Epithelial cell of esophagus (primary cell): Measurements from ENCODE around the gene INPP5F.
A peak's percentile ranks its signal among the peaks of the same experiment; 100 is the strongest.

Experiments
- DNase-seq: peaks from one replicate; pipeline ENCODE4 v3.0.0; 2010; ENCODE audit warnings: low read depth
- H3K4me3 ChIP-seq: 2 replicates; pipeline ENCODE4 v1.5.1; 2011; ENCODE audit warnings: mild to moderate bottlenecking, low read length, control low read depth
- TF ChIP-seq, protein P1 (sequence below): IDR thresholded peaks from 2 replicates; pipeline ENCODE4 v1.5.1; 2011; ENCODE audit warnings: low read depth, mild to moderate bottlenecking, low read length, control low read depth, inconsistent platforms; ENCODE audit not compliant: insufficient read depth; ENCODE audit errors: missing control alignments

The INPP5F gene

GRCh38 chr10:119755446-119755845 is 29.6 kb downstream of the INPP5F start:
- H3K4me3 ChIP-seq, result no peak overlapping the region
- no peak for DNase-seq
- TF ChIP-seq, protein P1, sequence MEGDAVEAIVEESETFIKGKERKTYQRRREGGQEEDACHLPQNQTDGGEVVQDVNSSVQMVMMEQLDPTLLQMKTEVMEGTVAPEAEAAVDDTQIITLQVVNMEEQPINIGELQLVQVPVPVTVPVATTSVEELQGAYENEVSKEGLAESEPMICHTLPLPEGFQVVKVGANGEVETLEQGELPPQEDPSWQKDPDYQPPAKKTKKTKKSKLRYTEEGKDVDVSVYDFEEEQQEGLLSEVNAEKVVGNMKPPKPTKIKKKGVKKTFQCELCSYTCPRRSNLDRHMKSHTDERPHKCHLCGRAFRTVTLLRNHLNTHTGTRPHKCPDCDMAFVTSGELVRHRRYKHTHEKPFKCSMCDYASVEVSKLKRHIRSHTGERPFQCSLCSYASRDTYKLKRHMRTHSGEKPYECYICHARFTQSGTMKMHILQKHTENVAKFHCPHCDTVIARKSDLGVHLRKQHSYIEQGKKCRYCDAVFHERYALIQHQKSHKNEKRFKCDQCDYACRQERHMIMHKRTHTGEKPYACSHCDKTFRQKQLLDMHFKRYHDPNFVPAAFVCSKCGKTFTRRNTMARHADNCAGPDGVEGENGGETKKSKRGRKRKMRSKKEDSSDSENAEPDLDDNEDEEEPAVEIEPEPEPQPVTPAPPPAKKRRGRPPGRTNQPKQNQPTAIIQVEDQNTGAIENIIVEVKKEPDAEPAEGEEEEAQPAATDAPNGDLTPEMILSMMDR, result no peak

- TF ChIP-seq, protein P1, result no peak
- no peak overlapping the region for H3K4me3 ChIP-seq
- DNase-seq, result no peak
These were observed 32.8 kb downstream of the INPP5F start for GRCh38 chr10:119758448-119759195.

DNA sequence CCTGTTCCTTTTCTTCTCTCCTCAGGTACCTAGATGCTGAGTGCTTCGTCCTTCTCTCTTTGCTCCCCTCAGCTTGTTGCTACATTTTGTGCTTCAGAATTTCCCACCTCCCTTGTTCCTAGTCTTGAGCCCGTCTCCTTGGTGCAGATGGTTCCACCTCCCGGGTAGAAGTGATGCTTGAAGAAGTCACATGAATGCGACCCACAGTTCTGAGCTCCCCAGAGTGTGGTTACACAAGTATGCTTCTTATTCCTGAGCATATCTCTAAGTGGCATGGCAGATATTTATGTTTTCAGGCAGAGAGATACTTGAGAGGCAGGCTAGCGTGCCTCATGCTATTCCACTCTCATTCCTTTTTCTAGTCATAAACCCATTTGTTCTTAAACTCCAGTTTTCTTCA is 34.0 kb downstream of the INPP5F start:
- TF ChIP-seq, protein P1, result no peak
- H3K4me3 ChIP-seq, result no peak overlapping the region
- no peak for DNase-seq

DNA sequence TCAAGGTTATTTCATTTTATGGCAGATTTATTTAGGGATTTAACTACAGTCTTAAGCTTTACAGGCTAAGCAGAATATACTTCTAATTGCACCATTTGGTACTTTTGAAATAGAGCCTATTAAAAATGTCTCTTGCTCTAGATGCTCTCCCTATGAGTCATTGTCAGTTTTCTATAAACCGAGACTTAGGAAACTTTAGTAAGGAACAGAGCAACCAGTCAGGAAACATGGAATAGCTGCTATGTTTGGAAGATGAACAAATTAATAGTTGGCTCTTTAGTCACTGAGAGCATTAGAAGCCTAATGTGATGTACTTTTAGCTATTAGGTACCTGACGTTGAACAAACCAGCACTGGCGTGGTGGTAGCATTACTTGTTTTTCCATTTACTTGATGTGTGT is 35.3 kb downstream of the INPP5F start:
- TF ChIP-seq, protein P1, result no peak
- no peak overlapping the region for H3K4me3 ChIP-seq
- DNase-seq, result peak; percentile 73

- no peak for DNase-seq
- TF ChIP-seq, protein P1, result no peak
- H3K4me3 ChIP-seq, result no peak overlapping the region
These were observed 36.2 kb downstream of the INPP5F start for GRCh38 chr10:119762035-119762434.

DNA sequence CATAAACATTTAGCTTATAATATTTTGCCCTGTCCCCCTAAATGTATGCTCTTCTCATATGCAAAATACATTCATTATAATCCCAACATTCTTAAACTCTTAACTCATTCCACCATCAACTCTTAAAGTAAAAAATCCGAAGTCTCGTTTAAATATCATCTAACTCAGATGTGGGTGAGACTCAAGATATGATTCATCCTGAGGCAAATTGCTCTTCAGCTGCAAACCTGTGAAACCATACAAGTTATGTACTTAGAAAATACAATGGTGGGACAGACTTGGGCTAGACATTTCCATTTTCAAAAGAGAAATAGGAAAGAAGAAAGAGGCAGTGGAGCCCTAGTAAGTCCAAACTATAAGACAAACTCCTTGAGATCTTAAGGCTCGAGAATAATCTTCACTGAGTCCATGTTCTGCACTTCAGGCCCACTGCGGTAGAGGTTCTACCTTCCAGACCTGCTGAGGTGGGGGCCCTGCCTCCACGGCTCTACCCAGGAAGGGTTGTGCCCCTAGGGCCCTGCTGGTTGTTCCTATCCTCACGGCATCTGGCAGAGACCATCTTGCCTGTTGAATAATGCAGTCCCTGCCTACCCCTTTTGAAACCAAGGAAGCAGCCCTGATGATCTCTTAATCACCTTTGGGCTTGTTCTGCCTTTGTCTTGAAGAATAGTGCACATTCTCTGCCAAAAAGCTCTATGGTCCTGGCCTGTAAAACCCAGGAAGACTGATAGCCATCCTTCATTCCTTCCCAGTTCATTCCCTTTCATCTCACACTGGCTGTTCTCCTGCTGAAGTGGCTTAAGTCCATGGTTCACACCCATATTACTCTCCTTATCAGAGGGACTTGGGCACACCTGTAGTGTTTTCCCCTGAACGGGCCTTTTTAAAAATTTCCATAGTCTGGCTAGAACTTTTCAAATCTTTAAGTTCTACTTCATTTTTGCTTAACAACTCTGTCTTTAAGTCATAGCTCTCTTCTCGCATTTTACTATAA is 37.3 kb downstream of the INPP5F start:
- TF ChIP-seq, protein P1, result no peak
- no peak overlapping the region for H3K4me3 ChIP-seq
- no peak for DNase-seq
